Osteocyte (in vitro differentiated cells): Measurements from ENCODE around the gene IL20RB. TPM values are rescaled to one million over a fixed set of nuclear protein-coding genes. Genes with fewer than 3 reads are reported as not detected.

Experiments used
- DNase-seq: peaks from one replicate; pipeline ENCODE4 v3.0.0; 2021; ENCODE audit warnings: mixed read lengths; ENCODE audit not compliant: unreplicated experiment; ENCODE audit errors: extremely low spot score
- H3K27ac Mint-ChIP-seq: one replicate; pipeline ENCODE4 v1.8.0; 2021; ENCODE audit warnings: mild to moderate bottlenecking, mixed read lengths; ENCODE audit not compliant: unreplicated experiment
- H3K27me3 Mint-ChIP-seq: one replicate; pipeline ENCODE4 v1.8.0; 2021; ENCODE audit warnings: mixed read lengths; ENCODE audit not compliant: unreplicated experiment
- H3K36me3 Mint-ChIP-seq: one replicate; pipeline ENCODE4 v1.8.0; 2021; ENCODE audit warnings: mixed read lengths; ENCODE audit not compliant: unreplicated experiment
- H3K4me1 Mint-ChIP-seq: one replicate; pipeline ENCODE4 v1.8.0; 2021; ENCODE audit warnings: mixed read lengths; ENCODE audit not compliant: unreplicated experiment
- H3K4me3 Mint-ChIP-seq: one replicate; pipeline ENCODE4 v1.8.0; 2021; ENCODE audit warnings: mild to moderate bottlenecking, moderate library complexity, mixed read lengths; ENCODE audit not compliant: unreplicated experiment
- H3K9me3 Mint-ChIP-seq: one replicate; pipeline ENCODE4 v1.8.0; 2021; ENCODE audit warnings: mixed read lengths; ENCODE audit not compliant: unreplicated experiment
- total RNA-seq: library from RNA; stranded (reverse); gene quantifications from 2 replicates; pipeline ENCODE4 v1.2.1, GENCODE V29; 2021
- TF ChIP-seq, protein P1 (sequence below): fragments of 200-600 bp; sonication (generic); IDR thresholded peaks from 2 replicates; pipeline ENCODE4 v1.5.0; 2021; ENCODE audit warnings: antibody characterized with exemption, mild to moderate bottlenecking, moderate library complexity

Gene IL20RB
- total RNA-seq, 1 donor from 2014 or later: not detected

DNA sequence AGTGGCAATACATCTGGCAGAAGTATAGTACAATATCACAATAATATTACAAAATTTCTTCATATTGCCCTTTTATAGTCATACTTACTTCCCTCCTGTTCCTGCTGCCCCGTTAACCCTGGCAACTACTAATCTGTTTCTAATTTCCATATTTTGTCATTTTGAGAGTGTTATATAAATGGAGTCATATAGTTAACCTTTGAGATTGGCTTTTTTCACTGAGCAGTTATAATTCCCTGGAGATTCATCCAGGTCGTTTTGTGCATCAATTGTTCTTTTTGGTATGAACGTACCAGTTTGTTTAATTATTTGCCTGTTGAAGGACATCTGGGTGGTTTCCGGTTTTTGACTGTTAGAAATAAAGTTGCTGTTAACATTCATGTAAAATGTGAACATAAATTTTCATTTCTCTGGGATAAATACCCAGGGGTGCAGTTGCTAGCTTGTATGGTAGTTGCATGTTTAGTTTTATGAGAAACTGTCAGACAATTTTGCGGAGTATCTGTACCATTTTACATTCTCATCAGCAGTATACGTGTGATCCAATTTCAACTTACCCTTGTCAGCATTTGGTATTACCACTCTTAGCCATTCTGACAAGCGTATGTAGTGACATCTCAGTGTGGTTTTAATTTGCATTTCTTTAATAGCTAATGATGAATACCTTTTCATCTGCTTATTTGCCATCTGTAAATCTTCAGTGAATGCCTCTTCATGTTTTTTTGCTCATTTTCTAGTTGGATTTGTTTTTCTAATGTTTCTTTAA is 32.2 kb upstream of the IL20RB start:
- H3K27ac Mint-ChIP-seq: no peak overlapping the region
- no peak overlapping the region for H3K4me3 Mint-ChIP-seq

DNA sequence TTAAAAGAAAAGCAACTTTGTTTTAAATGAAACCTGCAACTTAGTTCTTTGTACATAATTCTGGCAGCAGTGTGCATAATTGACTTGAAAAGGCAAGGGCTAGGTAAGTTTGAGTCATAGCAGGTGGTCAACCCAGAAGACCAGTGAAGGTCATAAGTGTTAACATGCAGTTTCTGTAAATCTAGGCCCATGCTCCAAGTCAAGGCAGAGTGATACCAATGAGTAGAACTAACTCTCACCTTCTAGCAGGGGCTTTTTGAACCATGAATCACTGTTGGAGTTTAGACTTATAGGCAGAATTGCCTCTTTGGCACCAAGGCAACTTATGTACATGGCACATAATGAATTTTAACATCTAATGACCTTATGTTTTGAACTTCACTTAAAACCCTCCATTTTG is 29.5 kb upstream of the IL20RB start:
- Mint-ChIP-seq H3K27ac (no peak overlapping the region), H3K9me3 (peaks cover 5% of the 10 kb centered on the region), H3K4me1 (peaks cover 24% of the 10 kb centered on the region), H3K27me3 (no peaks in the 10 kb centered on the region), H3K4me3 (no peak overlapping the region), H3K36me3 (peaks cover 7% of the 10 kb centered on the region)
- TF ChIP-seq, protein P1, sequence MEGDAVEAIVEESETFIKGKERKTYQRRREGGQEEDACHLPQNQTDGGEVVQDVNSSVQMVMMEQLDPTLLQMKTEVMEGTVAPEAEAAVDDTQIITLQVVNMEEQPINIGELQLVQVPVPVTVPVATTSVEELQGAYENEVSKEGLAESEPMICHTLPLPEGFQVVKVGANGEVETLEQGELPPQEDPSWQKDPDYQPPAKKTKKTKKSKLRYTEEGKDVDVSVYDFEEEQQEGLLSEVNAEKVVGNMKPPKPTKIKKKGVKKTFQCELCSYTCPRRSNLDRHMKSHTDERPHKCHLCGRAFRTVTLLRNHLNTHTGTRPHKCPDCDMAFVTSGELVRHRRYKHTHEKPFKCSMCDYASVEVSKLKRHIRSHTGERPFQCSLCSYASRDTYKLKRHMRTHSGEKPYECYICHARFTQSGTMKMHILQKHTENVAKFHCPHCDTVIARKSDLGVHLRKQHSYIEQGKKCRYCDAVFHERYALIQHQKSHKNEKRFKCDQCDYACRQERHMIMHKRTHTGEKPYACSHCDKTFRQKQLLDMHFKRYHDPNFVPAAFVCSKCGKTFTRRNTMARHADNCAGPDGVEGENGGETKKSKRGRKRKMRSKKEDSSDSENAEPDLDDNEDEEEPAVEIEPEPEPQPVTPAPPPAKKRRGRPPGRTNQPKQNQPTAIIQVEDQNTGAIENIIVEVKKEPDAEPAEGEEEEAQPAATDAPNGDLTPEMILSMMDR: no peak
- DNase-seq: no peak

More for the DNA sequence above, 32.2 kb upstream of the IL20RB start:
- no peak for DNase-seq
- Mint-ChIP-seq H3K36me3 (peaks cover 11% of the 10 kb centered on the region), H3K9me3 (peaks cover 12% of the 10 kb centered on the region), H3K27me3 (no peaks in the 10 kb centered on the region), H3K4me1 (peaks cover 13% of the 10 kb centered on the region)
- TF ChIP-seq, protein P1: no peak

DNA sequence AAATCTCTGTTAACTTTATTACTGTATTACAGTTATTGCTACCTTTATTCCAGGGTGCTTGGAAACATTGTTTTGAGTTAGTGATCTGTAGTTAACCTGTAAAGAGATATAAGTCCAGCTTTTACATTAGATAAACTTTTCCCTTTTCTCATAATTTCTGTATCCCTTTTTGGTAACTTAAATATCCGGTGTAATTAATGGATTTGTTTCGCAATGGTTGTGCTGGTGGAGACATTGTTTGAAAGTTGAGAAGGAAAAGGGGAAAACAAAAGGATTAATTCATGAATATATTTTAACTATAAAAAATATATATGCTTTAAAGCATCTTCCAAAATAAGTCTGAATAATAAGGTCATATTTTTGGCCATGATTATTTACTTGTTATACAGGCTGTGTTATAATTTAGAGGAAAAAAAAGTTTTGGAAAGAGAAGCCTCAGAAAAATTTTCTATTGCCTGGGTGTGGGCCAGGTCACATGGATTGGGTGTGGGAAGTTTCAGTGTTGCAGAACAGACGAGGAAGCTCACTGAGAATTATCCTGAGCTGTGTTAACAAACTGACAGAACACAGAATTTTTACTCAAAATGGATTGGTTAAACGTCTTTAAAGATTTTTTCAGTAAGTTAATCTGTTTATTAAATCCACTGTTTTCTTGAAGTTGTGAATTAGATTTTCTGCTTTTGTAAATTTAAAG is 27.7 kb upstream of the IL20RB start:
- DNase-seq: no peak
- Mint-ChIP-seq H3K4me1 (peaks cover 32% of the 10 kb centered on the region), H3K27me3 (no peaks in the 10 kb centered on the region), H3K27ac (no peak overlapping the region), H3K9me3 (peaks cover 5% of the 10 kb centered on the region), H3K36me3 (peaks cover 14% of the 10 kb centered on the region), H3K4me3 (no peak overlapping the region)
- TF ChIP-seq, protein P1: no peak

DNA sequence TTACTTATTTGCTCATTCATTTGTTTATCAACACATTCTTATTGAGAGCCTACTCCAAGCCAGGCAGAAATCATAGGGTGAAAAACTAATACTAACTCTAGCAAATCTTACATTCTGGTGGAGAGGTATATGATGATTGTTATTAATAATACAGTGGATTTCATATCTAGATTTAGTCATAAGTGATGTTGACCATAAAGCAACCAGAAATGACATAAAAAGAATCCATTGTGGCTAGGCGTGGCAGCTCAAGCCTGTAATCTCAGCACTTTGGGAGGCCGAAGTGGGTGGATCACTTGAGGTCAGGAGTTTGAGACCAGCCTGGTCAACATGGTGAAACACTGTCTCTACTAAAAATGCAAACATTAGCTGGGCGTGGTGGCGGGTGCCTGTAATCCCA is 26.2 kb upstream of the IL20RB start:
- no peaks in the 10 kb centered on the region for H3K27me3 Mint-ChIP-seq
- TF ChIP-seq, protein P1: no peak
- H3K4me3 Mint-ChIP-seq: no peak overlapping the region
- H3K9me3 Mint-ChIP-seq: peaks cover 5% of the 10 kb centered on the region
- no peak for DNase-seq
- peaks cover 18% of the 10 kb centered on the region for H3K36me3 Mint-ChIP-seq
- H3K27ac Mint-ChIP-seq: no peak overlapping the region
- H3K4me1 Mint-ChIP-seq: peaks cover 29% of the 10 kb centered on the region

DNA sequence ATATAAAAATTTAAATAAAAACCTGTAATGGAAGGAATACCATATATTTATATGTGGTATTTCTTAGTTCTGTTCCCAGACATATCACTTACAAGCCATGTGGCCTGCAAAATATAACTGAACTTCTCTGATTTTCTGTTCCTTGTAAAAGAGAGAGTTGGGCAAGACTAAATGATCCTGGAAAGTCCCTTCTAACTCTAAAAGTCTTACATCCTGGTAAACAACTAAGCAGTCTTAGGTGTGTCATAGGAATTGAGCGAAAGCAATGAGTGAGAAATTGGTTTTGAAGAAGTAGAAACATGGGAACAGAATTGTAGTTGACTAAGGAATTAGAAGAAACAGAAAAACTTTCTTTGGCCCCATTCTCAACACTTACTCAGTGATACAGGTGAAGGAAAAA is 25.3 kb upstream of the IL20RB start:
- H3K9me3 Mint-ChIP-seq: peaks cover 5% of the 10 kb centered on the region
- peaks cover 29% of the 10 kb centered on the region for H3K4me1 Mint-ChIP-seq
- TF ChIP-seq, protein P1: no peak
- H3K27me3 Mint-ChIP-seq: no peaks in the 10 kb centered on the region
- no peak for DNase-seq
- H3K27ac Mint-ChIP-seq: no peak overlapping the region
- H3K36me3 Mint-ChIP-seq: peaks cover 24% of the 10 kb centered on the region
- H3K4me3 Mint-ChIP-seq: no peak overlapping the region
